GM20000 (cell line): ENCODE measurements around the gene ADO.

Experiments
- DNase-seq: peaks from one replicate; pipeline ENCODE4 v3.0.0; 2012; ENCODE audit warnings: low spot score
- TF ChIP-seq, protein P1 (sequence below): IDR thresholded peaks from 2 replicates; pipeline ENCODE4 v1.5.1; 2012; ENCODE audit warnings: mild to moderate bottlenecking, control low read depth; ENCODE audit errors: extremely low read depth, missing control alignments

Gene ADO

DNA sequence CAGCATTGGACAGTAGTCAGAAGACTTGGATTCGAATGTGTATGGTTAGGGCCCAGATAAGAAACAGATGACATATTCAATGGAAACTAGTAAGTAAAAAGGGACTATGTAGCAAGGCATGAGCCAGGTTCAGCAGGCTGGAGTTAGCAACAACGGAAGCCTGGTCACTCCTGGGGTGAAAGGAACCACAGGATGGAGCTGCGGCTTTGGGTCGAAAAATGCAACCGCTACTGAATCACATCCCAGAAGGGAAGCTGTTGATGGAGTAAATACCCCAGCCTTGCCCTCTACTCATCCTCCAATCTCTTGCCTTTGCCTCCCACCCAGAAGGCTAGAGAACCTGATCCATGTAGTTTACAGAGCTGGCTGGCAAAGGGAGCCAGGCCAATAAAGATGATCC is 49.2 kb downstream of the ADO start:
- TF ChIP-seq, protein P1, sequence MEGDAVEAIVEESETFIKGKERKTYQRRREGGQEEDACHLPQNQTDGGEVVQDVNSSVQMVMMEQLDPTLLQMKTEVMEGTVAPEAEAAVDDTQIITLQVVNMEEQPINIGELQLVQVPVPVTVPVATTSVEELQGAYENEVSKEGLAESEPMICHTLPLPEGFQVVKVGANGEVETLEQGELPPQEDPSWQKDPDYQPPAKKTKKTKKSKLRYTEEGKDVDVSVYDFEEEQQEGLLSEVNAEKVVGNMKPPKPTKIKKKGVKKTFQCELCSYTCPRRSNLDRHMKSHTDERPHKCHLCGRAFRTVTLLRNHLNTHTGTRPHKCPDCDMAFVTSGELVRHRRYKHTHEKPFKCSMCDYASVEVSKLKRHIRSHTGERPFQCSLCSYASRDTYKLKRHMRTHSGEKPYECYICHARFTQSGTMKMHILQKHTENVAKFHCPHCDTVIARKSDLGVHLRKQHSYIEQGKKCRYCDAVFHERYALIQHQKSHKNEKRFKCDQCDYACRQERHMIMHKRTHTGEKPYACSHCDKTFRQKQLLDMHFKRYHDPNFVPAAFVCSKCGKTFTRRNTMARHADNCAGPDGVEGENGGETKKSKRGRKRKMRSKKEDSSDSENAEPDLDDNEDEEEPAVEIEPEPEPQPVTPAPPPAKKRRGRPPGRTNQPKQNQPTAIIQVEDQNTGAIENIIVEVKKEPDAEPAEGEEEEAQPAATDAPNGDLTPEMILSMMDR: no peak
- no peak for DNase-seq

- no peak for DNase-seq
- TF ChIP-seq, protein P1: no peak
These were observed 51.5 kb downstream of the ADO start for GRCh38 chr10:62856021-62856420.
